ENCODE measurements around the gene PTPRE. TPM values are rescaled to one million over a fixed set of nuclear protein-coding genes. Genes with fewer than 3 reads are reported as not detected.

The PTPRE gene
- total RNA-seq, 4 donors from 2014 or later = 9.8 to 24.9 (median 22.7) TPM

DNA sequence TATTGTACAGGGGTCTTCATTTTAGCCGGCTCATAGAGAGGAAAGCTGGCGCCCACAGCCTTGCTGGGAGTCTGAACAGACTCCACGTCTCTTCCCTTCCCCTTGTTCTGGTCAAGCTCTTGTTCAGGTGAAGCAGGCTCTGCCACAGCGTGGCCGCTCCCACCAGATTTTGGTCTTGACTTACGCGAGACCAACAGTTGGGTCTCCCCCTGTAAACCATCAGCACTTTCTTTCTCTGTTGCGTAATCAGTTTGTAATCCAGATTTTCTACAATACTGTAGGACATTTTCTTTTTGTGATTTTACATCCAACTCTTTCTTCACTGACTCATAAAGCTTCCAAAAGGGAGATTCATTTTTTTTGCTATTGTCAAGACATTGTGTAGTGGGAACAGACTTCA is 208.5 kb downstream of the PTPRE start:
- Histone ChIP-seq H3K4me3 (no peak overlapping the region), H3K4me1 (no peaks in the 10 kb centered on the region), H3K27ac (no peak overlapping the region), H3K27me3 (no peaks in the 10 kb centered on the region), H3K36me3 (peaks cover 0 to 22% (median 0%) of the 10 kb centered on the region in 3 donors), H3K9me3 (no peaks in the 10 kb centered on the region)
- intact Hi-C loops (cut with DNase I) = no loop called here
- 96 to 100% methylated on average over 7 to 8 of the region's 8 CpGs for WGBS, 2 donors
- no peak for DNase-seq
- no peak for TF ChIP-seq POLR2A (IDR thresholded peaks at IDR 0.05)
- TF ChIP-seq, protein P1, sequence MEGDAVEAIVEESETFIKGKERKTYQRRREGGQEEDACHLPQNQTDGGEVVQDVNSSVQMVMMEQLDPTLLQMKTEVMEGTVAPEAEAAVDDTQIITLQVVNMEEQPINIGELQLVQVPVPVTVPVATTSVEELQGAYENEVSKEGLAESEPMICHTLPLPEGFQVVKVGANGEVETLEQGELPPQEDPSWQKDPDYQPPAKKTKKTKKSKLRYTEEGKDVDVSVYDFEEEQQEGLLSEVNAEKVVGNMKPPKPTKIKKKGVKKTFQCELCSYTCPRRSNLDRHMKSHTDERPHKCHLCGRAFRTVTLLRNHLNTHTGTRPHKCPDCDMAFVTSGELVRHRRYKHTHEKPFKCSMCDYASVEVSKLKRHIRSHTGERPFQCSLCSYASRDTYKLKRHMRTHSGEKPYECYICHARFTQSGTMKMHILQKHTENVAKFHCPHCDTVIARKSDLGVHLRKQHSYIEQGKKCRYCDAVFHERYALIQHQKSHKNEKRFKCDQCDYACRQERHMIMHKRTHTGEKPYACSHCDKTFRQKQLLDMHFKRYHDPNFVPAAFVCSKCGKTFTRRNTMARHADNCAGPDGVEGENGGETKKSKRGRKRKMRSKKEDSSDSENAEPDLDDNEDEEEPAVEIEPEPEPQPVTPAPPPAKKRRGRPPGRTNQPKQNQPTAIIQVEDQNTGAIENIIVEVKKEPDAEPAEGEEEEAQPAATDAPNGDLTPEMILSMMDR (IDR thresholded peaks at IDR 0.05) = no peak

DNA sequence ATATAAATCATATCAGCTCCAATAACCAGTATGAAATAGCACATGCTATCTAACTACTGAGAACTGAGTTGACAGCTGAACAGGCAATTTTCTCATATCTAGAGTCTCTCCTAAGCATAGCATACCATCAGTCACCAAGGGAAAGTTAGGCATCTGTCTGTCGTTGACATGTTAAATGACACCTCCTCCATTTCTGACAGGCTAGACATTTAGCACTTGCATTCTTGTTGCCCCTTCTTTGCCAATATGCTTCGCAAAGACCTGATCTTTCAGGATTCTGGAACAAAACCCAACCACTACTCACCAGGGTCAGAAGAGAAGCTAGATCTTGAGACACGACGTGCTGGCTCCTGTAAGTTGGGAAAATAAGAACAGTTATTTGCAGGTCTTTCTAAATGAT is 209.3 kb downstream of the PTPRE start:
- WGBS, 2 donors = 70 to 78% methylated on average over 4 of the region's 4 CpGs
- no peaks in the 10 kb centered on the region for H3K4me1 ChIP-seq
- TF ChIP-seq, protein P1 (IDR thresholded peaks at IDR 0.05) = no peak
- no peak for TF ChIP-seq POLR2A (IDR thresholded peaks at IDR 0.05)
- peaks cover 0 to 22% (median 0%) of the 10 kb centered on the region in 3 donors for H3K36me3 ChIP-seq
- no peak overlapping the region for H3K4me3 ChIP-seq
- H3K27ac ChIP-seq = no peak overlapping the region
- no peaks in the 10 kb centered on the region for H3K9me3 ChIP-seq
- intact Hi-C loops (cut with DNase I) = no loop called here
- no peaks in the 10 kb centered on the region for H3K27me3 ChIP-seq
- DNase-seq = no peak

GRCh38 chr10:128116851-128117615 is 210.1 kb downstream of the PTPRE start:
- Histone ChIP-seq H3K27me3 (peaks cover 0 to 6% (median 0%) of the 10 kb centered on the region in 4 donors), H3K36me3 (peaks cover 0 to 21% (median 0%) of the 10 kb centered on the region in 3 donors), H3K4me3 (no peak overlapping the region), H3K27ac (no peak overlapping the region), H3K4me1 (no peaks in the 10 kb centered on the region), H3K9me3 (no peaks in the 10 kb centered on the region)
- intact Hi-C loops (cut with DNase I) = no loop called here
- 86 to 88% methylated on average over 13 of the region's 13 CpGs for WGBS, 2 donors
- no peak for TF ChIP-seq POLR2A (IDR thresholded peaks at IDR 0.05)
- TF ChIP-seq, protein P1 (IDR thresholded peaks at IDR 0.05) = no peak
- no peak for DNase-seq

DNA sequence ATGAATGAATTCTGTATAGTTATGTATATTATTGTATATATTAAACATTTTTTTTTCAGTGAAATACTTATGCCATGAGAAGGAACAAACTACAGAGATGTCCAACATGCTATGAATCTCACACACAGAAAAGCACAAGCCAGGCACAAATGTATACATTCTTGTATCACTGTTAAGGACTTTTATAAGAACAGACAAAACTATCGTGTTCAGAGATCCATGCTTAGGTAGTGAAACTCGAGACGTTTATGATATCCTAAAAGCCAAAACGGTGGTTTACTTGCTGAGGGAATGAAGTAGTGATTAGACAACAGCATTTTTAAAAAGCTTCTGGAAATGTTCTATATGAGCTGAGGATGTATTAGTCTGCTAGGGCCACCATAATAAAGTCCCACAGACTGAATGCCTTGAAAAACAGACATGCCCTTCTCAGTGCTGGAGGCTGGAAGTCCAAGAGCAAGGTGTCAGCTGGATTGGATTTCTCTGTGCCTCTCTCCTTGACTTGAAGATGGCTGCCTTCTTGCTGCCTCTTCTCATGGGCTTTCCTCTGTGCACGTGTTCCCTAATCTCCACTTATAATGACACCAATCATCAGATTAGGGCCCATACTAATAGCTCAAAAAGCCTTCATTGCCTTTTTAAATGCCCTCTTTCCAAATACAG is 215.0 kb downstream of the PTPRE start:
- WGBS, 2 donors = 76 to 93% methylated on average over 5 of the region's 5 CpGs
- no peaks in the 10 kb centered on the region for H3K36me3 ChIP-seq
- H3K4me3 ChIP-seq = no peak overlapping the region
- peaks cover 0 to 46% (median 0%) of the 10 kb centered on the region in 4 donors for H3K27me3 ChIP-seq
- peaks cover 10 to 33% (median 18%) of the 10 kb centered on the region in 3 donors for H3K4me1 ChIP-seq
- no peak for DNase-seq
- H3K27ac ChIP-seq = no peak overlapping the region
- H3K9me3 ChIP-seq = no peaks in the 10 kb centered on the region
- TF ChIP-seq POLR2A (IDR thresholded peaks at IDR 0.05) = no peak
- TF ChIP-seq, protein P1 (IDR thresholded peaks at IDR 0.05) = no peak
- intact Hi-C loops (cut with DNase I) = no loop called here

- TF ChIP-seq POLR2A (IDR thresholded peaks at IDR 0.05) = no peak
- TF ChIP-seq, protein P1 (IDR thresholded peaks at IDR 0.05) = no peak
- no peak overlapping the region for H3K4me3 ChIP-seq
- intact Hi-C loops (cut with DNase I) = no loop called here
- WGBS, 2 donors = 65 to 75% methylated on average over 2 of the region's 2 CpGs
- peaks cover 10 to 37% (median 18%) of the 10 kb centered on the region in 3 donors for H3K4me1 ChIP-seq
- DNase-seq = no peak
- H3K27me3 ChIP-seq = peaks cover 0 to 46% (median 0%) of the 10 kb centered on the region in 4 donors
- H3K36me3 ChIP-seq = no peaks in the 10 kb centered on the region
- no peak overlapping the region for H3K27ac ChIP-seq
- H3K9me3 ChIP-seq = no peaks in the 10 kb centered on the region
These were observed 216.0 kb downstream of the PTPRE start for GRCh38 chr10:128122931-128123330.
